Activated T-cell treated with anti-CD3 and anti-CD28 coated beads for 4 hours (primary cell): ENCODE results near the gene RXRG.

Experiments
- DNase-seq: peaks from one replicate; pipeline ENCODE4 v3.0.0-alpha.2; 2020

RXRG gene

GRCh38 chr1:165449131-165449530 is 4.2 kb upstream of the RXRG start:
- no peak for DNase-seq

GRCh38 chr1:165445388-165445787 is 462 bp upstream of the RXRG start:
- no peak for DNase-seq

- no peak for DNase-seq
Observed at GRCh38 chr1:165443539-165444311, 1.2 kb downstream of the RXRG start.

GRCh38 chr1:165442653-165443052 is 2.3 kb downstream of the RXRG start:
- DNase-seq = no peak

- DNase-seq = no peak
Observed at GRCh38 chr1:165442053-165442452, 2.9 kb downstream of the RXRG start.

GRCh38 chr1:165441166-165441880 is 3.6 kb downstream of the RXRG start:
- DNase-seq = no peak

- no peak for DNase-seq
Observed at GRCh38 chr1:165439330-165439729, 5.6 kb downstream of the RXRG start.

- DNase-seq = no peak
Observed at GRCh38 chr1:165436994-165437393, 7.9 kb downstream of the RXRG start.

GRCh38 chr1:165435801-165436200 is 9.1 kb downstream of the RXRG start:
- DNase-seq = no peak

GRCh38 chr1:165434281-165434680 is 10.6 kb downstream of the RXRG start:
- no peak for DNase-seq

- no peak for DNase-seq
Observed at GRCh38 chr1:165431079-165431478, 13.8 kb downstream of the RXRG start.

- no peak for DNase-seq
Observed at GRCh38 chr1:165426745-165427144, 18.2 kb downstream of the RXRG start.

GRCh38 chr1:165425621-165426020 is 19.3 kb downstream of the RXRG start:
- DNase-seq = no peak

GRCh38 chr1:165424454-165425216 is 20.3 kb downstream of the RXRG start:
- no peak for DNase-seq

GRCh38 chr1:165423136-165423535 is 21.8 kb downstream of the RXRG start:
- DNase-seq = no peak

GRCh38 chr1:165420655-165421054 is 24.3 kb downstream of the RXRG start:
- DNase-seq = no peak

GRCh38 chr1:165419839-165420238 is 25.1 kb downstream of the RXRG start:
- DNase-seq = no peak

GRCh38 chr1:165418195-165418594 is 26.7 kb downstream of the RXRG start:
- no peak for DNase-seq

- DNase-seq = no peak
Observed at GRCh38 chr1:165416876-165417275, 28.1 kb downstream of the RXRG start.

GRCh38 chr1:165415068-165415467 is 29.9 kb downstream of the RXRG start:
- no peak for DNase-seq

- DNase-seq = no peak
Observed at GRCh38 chr1:165414620-165415019, 30.3 kb downstream of the RXRG start.

- no peak for DNase-seq
Observed at GRCh38 chr1:165411396-165411795, 33.5 kb downstream of the RXRG start.

GRCh38 chr1:165409657-165410358 is 35.1 kb downstream of the RXRG start:
- DNase-seq = no peak
